WTC11 (cell line): ENCODE results near the gene MTLN.
"Not testable (repeated sequence)": the region's sequence is repeated elsewhere in the genome, so short reads cannot be mapped to it uniquely, and the experiment has no call there.

Source experiments
- ATF1 ChIP-seq: sonication (generic); formaldehyde crosslinking; IDR thresholded peaks from 2 replicates; pipeline ENCODE4 v1.8.1; 2023; ENCODE audit warnings: mild to moderate bottlenecking, moderate library complexity, missing genetic modification reagents
- ETV6 ChIP-seq: sonication (generic); formaldehyde crosslinking; IDR thresholded peaks from 2 replicates; pipeline ENCODE4 v1.8.1; 2022; ENCODE audit warnings: mild to moderate bottlenecking, missing genetic modification reagents
- FOXP1 ChIP-seq: sonication (generic); formaldehyde crosslinking; IDR thresholded peaks from 2 replicates; pipeline ENCODE4 v1.8.0; 2022; ENCODE audit warnings: missing genetic modification reagents, mild to moderate bottlenecking, moderate library complexity, borderline replicate concordance
- KAT7 ChIP-seq: sonication (generic); formaldehyde crosslinking; IDR thresholded peaks from 2 replicates; pipeline ENCODE4 v1.8.1; 2023; ENCODE audit warnings: missing genetic modification reagents, mild to moderate bottlenecking, borderline replicate concordance
- NFYB ChIP-seq: sonication (generic); formaldehyde crosslinking; conservative IDR thresholded peaks from 2 replicates; pipeline ENCODE4 v1.8.0; 2022; ENCODE audit warnings: low read depth, missing genetic modification reagents
- SP1 ChIP-seq: sonication (generic); formaldehyde crosslinking; conservative IDR thresholded peaks from 2 replicates; pipeline ENCODE4 v1.8.1; 2022; ENCODE audit warnings: missing genetic modification reagents
- TEAD1 ChIP-seq: sonication (generic); formaldehyde crosslinking; IDR thresholded peaks from 2 replicates; pipeline ENCODE4 v1.8.0; 2022; ENCODE audit warnings: mild to moderate bottlenecking, missing genetic modification reagents
- TF ChIP-seq, protein P1 (sequence below): fragments of 200-600 bp; IDR thresholded peaks from 2 replicates; pipeline ENCODE4 v1.8.0; 2022; ENCODE audit warnings: antibody characterized with exemption
- TF ChIP-seq, protein P2 (sequence below): sonication (generic); formaldehyde crosslinking; IDR thresholded peaks from 2 replicates; pipeline ENCODE4 v1.8.0; 2022; ENCODE audit warnings: missing genetic modification reagents
- TF ChIP-seq, protein P3 (sequence below): sonication (generic); formaldehyde crosslinking; IDR thresholded peaks from 2 replicates; pipeline ENCODE4 v1.8.1; 2023; ENCODE audit warnings: mild to moderate bottlenecking, missing genetic modification reagents, moderate library complexity
- TF ChIP-seq, protein P4 (sequence below): sonication (generic); formaldehyde crosslinking; IDR thresholded peaks from 2 replicates; pipeline ENCODE4 v1.8.0; 2022; ENCODE audit warnings: mild to moderate bottlenecking, missing genetic modification reagents
- TF ChIP-seq, protein P5 (sequence below): sonication (generic); formaldehyde crosslinking; IDR thresholded peaks from 2 replicates; pipeline ENCODE4 v1.8.0; 2022; ENCODE audit warnings: mild to moderate bottlenecking, missing genetic modification reagents
- TF ChIP-seq, protein P6 (sequence below): sonication (generic); formaldehyde crosslinking; IDR thresholded peaks from 2 replicates; pipeline ENCODE4 v1.8.1; 2023; ENCODE audit warnings: mild to moderate bottlenecking, moderate library complexity, missing genetic modification reagents

DNA sequence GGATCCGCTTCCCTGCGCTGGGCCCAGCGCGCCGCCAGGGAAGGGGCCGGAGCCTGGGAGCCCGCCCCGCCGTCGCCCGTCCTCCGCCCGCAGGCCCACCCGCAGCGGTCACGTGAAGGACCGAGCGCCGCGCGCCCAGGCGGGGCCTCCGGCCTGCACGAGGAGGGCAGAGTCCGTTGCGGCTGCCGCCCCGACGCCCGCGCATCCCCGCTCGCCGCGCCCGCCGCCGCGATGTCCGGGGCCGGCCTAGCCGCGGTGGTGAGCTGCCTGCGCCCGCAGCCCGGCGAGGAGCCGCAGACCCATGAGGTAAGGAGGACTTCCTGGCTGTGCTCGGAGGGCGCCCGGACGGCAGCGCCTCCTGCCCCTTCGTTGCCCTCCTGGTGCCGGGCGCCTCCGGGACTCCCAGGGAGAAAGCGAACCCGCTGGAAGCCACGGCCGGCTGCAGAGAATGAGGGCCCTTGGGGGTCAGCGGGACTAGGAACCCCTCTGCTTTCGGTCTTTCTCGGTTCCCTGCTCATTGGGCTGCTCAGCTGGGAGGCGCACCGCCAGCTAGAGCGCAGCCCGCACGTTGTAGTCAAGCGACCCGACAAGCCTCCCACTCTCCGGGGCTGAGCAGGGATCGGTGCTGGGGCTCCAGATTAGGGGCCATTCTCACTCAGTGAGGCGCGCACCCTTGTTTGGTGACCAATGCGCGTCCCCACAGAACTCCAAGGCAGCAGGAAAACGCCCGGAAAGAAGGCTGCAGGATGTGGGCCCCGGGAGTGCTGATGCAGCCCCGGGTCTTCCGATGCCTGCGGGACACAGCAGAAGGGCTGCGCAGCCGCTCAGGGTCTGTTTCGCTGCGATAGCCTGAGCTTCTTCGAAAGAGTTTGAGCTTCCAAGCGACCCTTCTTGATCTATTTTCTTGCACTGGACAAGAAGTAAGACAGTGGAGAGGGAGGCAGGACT, 33.4 kb upstream of the MTLN start:
- TF ChIP-seq, protein P1, sequence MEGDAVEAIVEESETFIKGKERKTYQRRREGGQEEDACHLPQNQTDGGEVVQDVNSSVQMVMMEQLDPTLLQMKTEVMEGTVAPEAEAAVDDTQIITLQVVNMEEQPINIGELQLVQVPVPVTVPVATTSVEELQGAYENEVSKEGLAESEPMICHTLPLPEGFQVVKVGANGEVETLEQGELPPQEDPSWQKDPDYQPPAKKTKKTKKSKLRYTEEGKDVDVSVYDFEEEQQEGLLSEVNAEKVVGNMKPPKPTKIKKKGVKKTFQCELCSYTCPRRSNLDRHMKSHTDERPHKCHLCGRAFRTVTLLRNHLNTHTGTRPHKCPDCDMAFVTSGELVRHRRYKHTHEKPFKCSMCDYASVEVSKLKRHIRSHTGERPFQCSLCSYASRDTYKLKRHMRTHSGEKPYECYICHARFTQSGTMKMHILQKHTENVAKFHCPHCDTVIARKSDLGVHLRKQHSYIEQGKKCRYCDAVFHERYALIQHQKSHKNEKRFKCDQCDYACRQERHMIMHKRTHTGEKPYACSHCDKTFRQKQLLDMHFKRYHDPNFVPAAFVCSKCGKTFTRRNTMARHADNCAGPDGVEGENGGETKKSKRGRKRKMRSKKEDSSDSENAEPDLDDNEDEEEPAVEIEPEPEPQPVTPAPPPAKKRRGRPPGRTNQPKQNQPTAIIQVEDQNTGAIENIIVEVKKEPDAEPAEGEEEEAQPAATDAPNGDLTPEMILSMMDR, result not testable (repeated sequence)
- TF ChIP-seq, protein P2, sequence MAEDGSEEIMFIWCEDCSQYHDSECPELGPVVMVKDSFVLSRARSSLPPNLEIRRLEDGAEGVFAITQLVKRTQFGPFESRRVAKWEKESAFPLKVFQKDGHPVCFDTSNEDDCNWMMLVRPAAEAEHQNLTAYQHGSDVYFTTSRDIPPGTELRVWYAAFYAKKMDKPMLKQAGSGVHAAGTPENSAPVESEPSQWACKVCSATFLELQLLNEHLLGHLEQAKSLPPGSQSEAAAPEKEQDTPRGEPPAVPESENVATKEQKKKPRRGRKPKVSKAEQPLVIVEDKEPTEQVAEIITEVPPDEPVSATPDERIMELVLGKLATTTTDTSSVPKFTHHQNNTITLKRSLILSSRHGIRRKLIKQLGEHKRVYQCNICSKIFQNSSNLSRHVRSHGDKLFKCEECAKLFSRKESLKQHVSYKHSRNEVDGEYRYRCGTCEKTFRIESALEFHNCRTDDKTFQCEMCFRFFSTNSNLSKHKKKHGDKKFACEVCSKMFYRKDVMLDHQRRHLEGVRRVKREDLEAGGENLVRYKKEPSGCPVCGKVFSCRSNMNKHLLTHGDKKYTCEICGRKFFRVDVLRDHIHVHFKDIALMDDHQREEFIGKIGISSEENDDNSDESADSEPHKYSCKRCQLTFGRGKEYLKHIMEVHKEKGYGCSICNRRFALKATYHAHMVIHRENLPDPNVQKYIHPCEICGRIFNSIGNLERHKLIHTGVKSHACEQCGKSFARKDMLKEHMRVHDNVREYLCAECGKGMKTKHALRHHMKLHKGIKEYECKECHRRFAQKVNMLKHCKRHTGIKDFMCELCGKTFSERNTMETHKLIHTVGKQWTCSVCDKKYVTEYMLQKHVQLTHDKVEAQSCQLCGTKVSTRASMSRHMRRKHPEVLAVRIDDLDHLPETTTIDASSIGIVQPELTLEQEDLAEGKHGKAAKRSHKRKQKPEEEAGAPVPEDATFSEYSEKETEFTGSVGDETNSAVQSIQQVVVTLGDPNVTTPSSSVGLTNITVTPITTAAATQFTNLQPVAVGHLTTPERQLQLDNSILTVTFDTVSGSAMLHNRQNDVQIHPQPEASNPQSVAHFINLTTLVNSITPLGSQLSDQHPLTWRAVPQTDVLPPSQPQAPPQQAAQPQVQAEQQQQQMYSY (CRISPR knock-in tag), result not testable (repeated sequence)
- TF ChIP-seq FOXP1 (CRISPR knock-in tag); TEAD1 (CRISPR knock-in tag); KAT7; SP1 (CRISPR knock-in tag); ATF1; ETV6 (CRISPR knock-in tag); NFYB (CRISPR knock-in tag): not testable (repeated sequence)
- TF ChIP-seq, protein P3, sequence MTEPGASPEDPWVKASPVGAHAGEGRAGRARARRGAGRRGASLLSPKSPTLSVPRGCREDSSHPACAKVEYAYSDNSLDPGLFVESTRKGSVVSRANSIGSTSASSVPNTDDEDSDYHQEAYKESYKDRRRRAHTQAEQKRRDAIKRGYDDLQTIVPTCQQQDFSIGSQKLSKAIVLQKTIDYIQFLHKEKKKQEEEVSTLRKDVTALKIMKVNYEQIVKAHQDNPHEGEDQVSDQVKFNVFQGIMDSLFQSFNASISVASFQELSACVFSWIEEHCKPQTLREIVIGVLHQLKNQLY (CRISPR knock-in tag), result not testable (repeated sequence)
- TF ChIP-seq, protein P4, sequence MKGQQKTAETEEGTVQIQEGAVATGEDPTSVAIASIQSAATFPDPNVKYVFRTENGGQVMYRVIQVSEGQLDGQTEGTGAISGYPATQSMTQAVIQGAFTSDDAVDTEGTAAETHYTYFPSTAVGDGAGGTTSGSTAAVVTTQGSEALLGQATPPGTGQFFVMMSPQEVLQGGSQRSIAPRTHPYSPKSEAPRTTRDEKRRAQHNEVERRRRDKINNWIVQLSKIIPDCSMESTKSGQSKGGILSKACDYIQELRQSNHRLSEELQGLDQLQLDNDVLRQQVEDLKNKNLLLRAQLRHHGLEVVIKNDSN (CRISPR knock-in tag), result not testable (repeated sequence)
- TF ChIP-seq, protein P5, sequence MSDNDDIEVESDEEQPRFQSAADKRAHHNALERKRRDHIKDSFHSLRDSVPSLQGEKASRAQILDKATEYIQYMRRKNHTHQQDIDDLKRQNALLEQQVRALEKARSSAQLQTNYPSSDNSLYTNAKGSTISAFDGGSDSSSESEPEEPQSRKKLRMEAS (CRISPR knock-in tag), result not testable (repeated sequence)
- TF ChIP-seq, protein P6, sequence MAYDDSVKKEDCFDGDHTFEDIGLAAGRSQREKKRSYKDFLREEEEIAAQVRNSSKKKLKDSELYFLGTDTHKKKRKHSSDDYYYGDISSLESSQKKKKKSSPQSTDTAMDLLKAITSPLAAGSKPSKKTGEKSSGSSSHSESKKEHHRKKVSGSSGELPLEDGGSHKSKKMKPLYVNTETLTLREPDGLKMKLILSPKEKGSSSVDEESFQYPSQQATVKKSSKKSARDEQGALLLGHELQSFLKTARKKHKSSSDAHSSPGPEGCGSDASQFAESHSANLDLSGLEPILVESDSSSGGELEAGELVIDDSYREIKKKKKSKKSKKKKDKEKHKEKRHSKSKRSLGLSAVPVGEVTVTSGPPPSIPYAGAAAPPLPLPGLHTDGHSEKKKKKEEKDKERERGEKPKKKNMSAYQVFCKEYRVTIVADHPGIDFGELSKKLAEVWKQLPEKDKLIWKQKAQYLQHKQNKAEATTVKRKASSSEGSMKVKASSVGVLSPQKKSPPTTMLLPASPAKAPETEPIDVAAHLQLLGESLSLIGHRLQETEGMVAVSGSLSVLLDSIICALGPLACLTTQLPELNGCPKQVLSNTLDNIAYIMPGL (CRISPR knock-in tag), result not testable (repeated sequence)
